ENCODE measurements around the gene GLP1R. TPM values are rescaled to one million over a fixed set of nuclear protein-coding genes. Genes with fewer than 3 reads are reported as not detected.

GLP1R gene
- total RNA-seq, 1 experiment from 2014 or later = 0.85 TPM

- no peak for TF ChIP-seq CTCF (conservative IDR thresholded peaks at IDR 0.05)
- no CpG with 5 or more reads among the region's 1 CpG for WGBS (ENCODE audit: extremely low coverage, insufficient read length, low lambda C conversion rate)
- no peak overlapping the region for H3K23ac ChIP-seq (ENCODE audit: insufficient read length, low read depth, low read length)
These were observed 26.8 kb upstream of the GLP1R start for GRCh38 chr6:39021779-39022178.

More at GRCh38 chr6:39021779-39022178, 26.8 kb upstream of the GLP1R start:
- Histone ChIP-seq H4K5ac (ENCODE audit: insufficient read length, low read depth, low read length) (no peak overlapping the region), H3K14ac (ENCODE audit: insufficient read depth, low read length) (no peak overlapping the region), H2AK5ac (ENCODE audit: insufficient read length, low read length) (no peak overlapping the region), H4K8ac (replicated peaks; ENCODE audit: insufficient read length, low read depth, low read length) (no peak overlapping the region), H3T11ph (ENCODE audit: low read length) (no peak overlapping the region), H3K56ac (ENCODE audit: insufficient read length, low read depth, low read length) (no peak overlapping the region), H2BK5ac (ENCODE audit: insufficient read length, low read length) (no peak overlapping the region), H2BK20ac (ENCODE audit: low read depth, low read length, poor library complexity, severe bottlenecking) (no peak overlapping the region), H3K27me3 (ENCODE audit: insufficient read depth, low read length) (no peaks in the 10 kb centered on the region), H3K79me2 (ENCODE audit: insufficient read depth, low read length) (no peaks in the 10 kb centered on the region), H2BK120ac (ENCODE audit: low read depth, low read length, poor library complexity, severe bottlenecking) (no peak overlapping the region), H3K4me1 (ENCODE audit: insufficient read depth, low read length) (no peaks in the 10 kb centered on the region), H3K27ac (ENCODE audit: insufficient read length, low read depth, low read length) (no peak overlapping the region), H2BK12ac (ENCODE audit: insufficient read length, low read depth, low read length) (no peak overlapping the region), H3K9ac (ENCODE audit: extremely low read depth, insufficient read length, low read length) (no peak overlapping the region), H3K23me2 (ENCODE audit: insufficient read length, low read depth, low read length, poor library complexity, severe bottlenecking) (no peaks in the 10 kb centered on the region), H3K4ac (ENCODE audit: low read depth, low read length) (no peak overlapping the region), H3K79me1 (ENCODE audit: insufficient read depth, low read depth, low read length, poor library complexity, severe bottlenecking) (no peaks in the 10 kb centered on the region), H3K18ac (ENCODE audit: insufficient read length, low read depth, low read length) (no peak overlapping the region), H3K9me3 (ENCODE audit: control insufficient read depth, low read depth, low read length) (no peaks in the 10 kb centered on the region), H2AFZ (ENCODE audit: low read length) (no peak overlapping the region), H3K4me2 (ENCODE audit: insufficient read depth, insufficient read length, low read length) (no peak overlapping the region), H4K20me1 (ENCODE audit: control insufficient read depth, insufficient read depth, insufficient read length) (no peaks in the 10 kb centered on the region), H2BK15ac (ENCODE audit: low read depth, low read length) (no peak overlapping the region), H4K91ac (ENCODE audit: insufficient read length, low read depth, low read length) (no peak overlapping the region)
- Mint-ChIP-seq H3K4me3 (no peak overlapping the region), H3K27ac (no peak overlapping the region), H3K36me3 (ENCODE audit: insufficient read depth in 1 of 3, low read depth in 3 of 3) (no peaks in the 10 kb centered on the region), H3K4me1 (peaks cover 6 to 7% of the 10 kb centered on the region in 2 experiments), H3K9me3 (no peaks in the 10 kb centered on the region), H3K27me3 (ENCODE audit: low read depth) (peaks cover 8% of the 10 kb centered on the region)
- no peak for DNase-seq
